Fibroblast of mammary gland (primary cell): ENCODE data around the gene PDE2A.

Experiments used
- DNase-seq: peaks from one replicate; pipeline ENCODE4 v3.0.0-alpha.2; 2010; ENCODE audit warnings: low read depth
- H3K4me3 ChIP-seq: 2 replicates; pipeline ENCODE4 v1.5.1; 2011; ENCODE audit warnings: low read depth, mild to moderate bottlenecking, low read length, moderate library complexity; ENCODE audit not compliant: control insufficient read depth
- CTCF ChIP-seq: conservative IDR thresholded peaks from 2 replicates; pipeline ENCODE4 v1.5.1; 2011; ENCODE audit warnings: low read depth, low read length, inconsistent platforms; ENCODE audit not compliant: control insufficient read depth, insufficient read depth

PDE2A gene

DNA sequence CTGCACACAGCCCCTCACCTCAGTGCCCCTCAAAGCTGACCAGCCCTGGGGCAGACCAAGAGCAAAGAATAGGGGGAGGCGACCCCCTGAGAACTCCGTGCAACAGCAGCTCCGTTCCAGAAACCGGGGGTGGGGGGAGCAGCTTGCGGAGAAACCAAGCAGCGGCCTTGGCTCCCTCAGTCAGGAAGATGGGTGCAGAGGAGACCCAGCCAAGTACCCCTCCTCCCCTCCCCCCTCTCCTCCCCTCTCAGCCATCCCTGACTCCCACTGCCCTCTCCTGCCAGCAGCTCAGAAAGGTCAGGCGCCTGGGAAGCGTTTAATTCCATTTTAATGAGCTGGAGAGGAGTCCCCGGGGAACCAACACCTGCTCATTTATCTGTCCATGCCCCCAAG lies 78.9 kb downstream of the PDE2A start:
- no peak overlapping the region for H3K4me3 ChIP-seq
- TF ChIP-seq CTCF: no peak
- DNase-seq: no peak

GRCh38 chr11:72594493-72595291 lies 79.5 kb downstream of the PDE2A start:
- no peak for TF ChIP-seq CTCF
- no peak overlapping the region for H3K4me3 ChIP-seq
- no peak for DNase-seq

GRCh38 chr11:72592698-72593495 lies 81.3 kb downstream of the PDE2A start:
- no peak overlapping the region for H3K4me3 ChIP-seq
- DNase-seq: no peak
- no peak for TF ChIP-seq CTCF

GRCh38 chr11:72591785-72592502 lies 82.3 kb downstream of the PDE2A start:
- no peak for DNase-seq
- no peak overlapping the region for H3K4me3 ChIP-seq
- TF ChIP-seq CTCF: no peak

- no peak for DNase-seq
- TF ChIP-seq CTCF: no peak
- no peak overlapping the region for H3K4me3 ChIP-seq
These were observed 83.2 kb downstream of the PDE2A start for GRCh38 chr11:72591023-72591422.
